Upper lobe of left lung (tissue), 6 donors: Measurements from ENCODE around the gene NDUFB2. TPM values are rescaled to one million over a fixed set of nuclear protein-coding genes. Genes with fewer than 3 reads are reported as not detected.
"Not testable (repeated sequence)": the region's sequence is repeated elsewhere in the genome, so short reads cannot be mapped to it uniquely, and the experiment has no call there.

Experiments
- ATAC-seq, 2 donors: fragments of 200-7000 bp; cut with Tn5 transposase; one replicate each; pipeline ENCODE4 v1.9.1; 2022; ENCODE audit warnings: mild to moderate bottlenecking in 2 of 2, moderate library complexity in 2 of 2; ENCODE audit not compliant: low FRiP score in 2 of 2
- DNase-seq, 2 donors: peaks; one replicate each; pipeline ENCODE4 v3.0.0-alpha.2; 2019 to 2020
- H3K27ac ChIP-seq, 4 donors: fragments of 200-600 bp; sonication (generic); one replicate each; pipeline ENCODE4 v1.5.1; 2016 to 2019
- H3K27me3 ChIP-seq, 4 donors: fragments of 200-600 bp; sonication (generic); one replicate each; pipeline ENCODE4 v1.5.1; 2017 to 2019
- H3K36me3 ChIP-seq, 4 donors: fragments of 200-600 bp; sonication (generic); one replicate each; pipeline ENCODE4 v1.5.1; 2016 to 2019
- H3K4me1 ChIP-seq, 4 donors: fragments of 200-600 bp; sonication (generic); one replicate each; pipeline ENCODE4 v1.5.1; 2018 to 2019
- H3K4me3 ChIP-seq, 4 donors: fragments of 200-600 bp; sonication (generic); one replicate each; pipeline ENCODE4 v1.5.1; 2017 to 2019; ENCODE audit warnings: mild to moderate bottlenecking in 2 of 4, moderate library complexity in 1 of 4
- H3K9me3 ChIP-seq, 4 donors: fragments of 200-600 bp; sonication (generic); one replicate each; pipeline ENCODE4 v1.5.1; 2018 to 2019
- EP300 ChIP-seq, 4 donors: sonication (generic); formaldehyde crosslinking; IDR thresholded peaks; one replicate each; pipeline ENCODE4 v1.5.1; 2017; ENCODE audit warnings: antibody characterized with exemption in 4 of 4, control low read depth in 2 of 4
- POLR2A ChIP-seq, 4 donors: fragments of 450-650 bp; IDR thresholded peaks; one replicate each; pipeline ENCODE4 v1.5.1; 2016 to 2017; ENCODE audit warnings: antibody characterized with exemption in 4 of 4, mild to moderate bottlenecking in 2 of 4
- POLR2AphosphoS5 ChIP-seq, 2 donors: sonication (generic); formaldehyde crosslinking; IDR thresholded peaks; one replicate each; pipeline ENCODE4 v1.5.1; 2017; ENCODE audit warnings: antibody characterized with exemption in 2 of 2
- WGBS, 2 donors: methylation state at CpG; one replicate each; pipeline ENCODE4 v1.1.5; 2017 to 2018; 5-methylcytosine and 5-hydroxymethylcytosine counted together
- total RNA-seq, 6 donors: library from RNA; depleted of rRNA in 4 of 6; stranded (reverse); fragments of >200 nt in 4 of 6; gene quantifications; one replicate each; pipeline versions ENCODE4 v1.1.0 to v1.2.1, GENCODE V29; 2016 to 2021
- TF ChIP-seq, protein P1 (sequence below), 6 experiments: fragments of 450-650 bp in 4 of 6; fragments of 200-600 bp in 2 of 6; sonication (generic) in 2 of 6; IDR thresholded peaks; one replicate each; pipeline ENCODE4 v1.5.1; 2016 to 2019; ENCODE audit warnings: antibody characterized with exemption in 6 of 6
- donor health status: DM: no; HTN: no; CAD: no; lungs with moderate emphysema.
- donor health status: DM: no; HTN: yes; CAD: no; lungs with severe emphysema.

The NDUFB2 gene
- total RNA-seq, 6 donors from 2014 or later = 51.3 to 204 (median 156) TPM

DNA sequence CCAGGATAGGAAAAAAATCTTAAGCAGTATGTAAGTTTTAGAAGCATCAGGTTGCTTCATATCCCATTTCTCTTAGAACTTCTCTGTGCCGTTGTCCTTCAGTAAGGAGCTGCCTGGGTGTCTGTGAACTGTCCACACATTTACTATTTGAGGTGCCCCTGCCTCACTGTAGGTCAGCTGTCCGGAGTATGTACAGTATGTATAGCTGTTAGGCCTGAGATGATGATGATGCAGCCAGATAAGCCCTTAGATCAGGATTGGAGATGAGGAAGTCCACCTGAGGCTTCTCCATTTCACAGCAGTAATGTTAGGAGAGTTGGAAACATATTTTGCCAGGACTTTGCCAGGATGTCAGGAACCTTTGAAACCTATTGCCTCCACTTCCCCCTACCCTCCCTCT lies 7.7 kb downstream of the NDUFB2 start:
- H3K4me3 ChIP-seq = no peak overlapping the region
- H3K4me1 ChIP-seq = no peaks in the 10 kb centered on the region
- TF ChIP-seq POLR2A (IDR thresholded peaks at IDR 0.05) (no peak), POLR2AphosphoS5 (IDR thresholded peaks at IDR 0.05) (no peak), EP300 (IDR thresholded peaks at IDR 0.05) (no peak)
- TF ChIP-seq, protein P1, sequence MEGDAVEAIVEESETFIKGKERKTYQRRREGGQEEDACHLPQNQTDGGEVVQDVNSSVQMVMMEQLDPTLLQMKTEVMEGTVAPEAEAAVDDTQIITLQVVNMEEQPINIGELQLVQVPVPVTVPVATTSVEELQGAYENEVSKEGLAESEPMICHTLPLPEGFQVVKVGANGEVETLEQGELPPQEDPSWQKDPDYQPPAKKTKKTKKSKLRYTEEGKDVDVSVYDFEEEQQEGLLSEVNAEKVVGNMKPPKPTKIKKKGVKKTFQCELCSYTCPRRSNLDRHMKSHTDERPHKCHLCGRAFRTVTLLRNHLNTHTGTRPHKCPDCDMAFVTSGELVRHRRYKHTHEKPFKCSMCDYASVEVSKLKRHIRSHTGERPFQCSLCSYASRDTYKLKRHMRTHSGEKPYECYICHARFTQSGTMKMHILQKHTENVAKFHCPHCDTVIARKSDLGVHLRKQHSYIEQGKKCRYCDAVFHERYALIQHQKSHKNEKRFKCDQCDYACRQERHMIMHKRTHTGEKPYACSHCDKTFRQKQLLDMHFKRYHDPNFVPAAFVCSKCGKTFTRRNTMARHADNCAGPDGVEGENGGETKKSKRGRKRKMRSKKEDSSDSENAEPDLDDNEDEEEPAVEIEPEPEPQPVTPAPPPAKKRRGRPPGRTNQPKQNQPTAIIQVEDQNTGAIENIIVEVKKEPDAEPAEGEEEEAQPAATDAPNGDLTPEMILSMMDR (IDR thresholded peaks at IDR 0.05) = no peak
- no peak overlapping the region for H3K27ac ChIP-seq
- peaks cover 0 to 39% (median 22%) of the 10 kb centered on the region in 4 donors for H3K36me3 ChIP-seq
- WGBS, 2 donors = 72 to 97% methylated on average over 2 of the region's 2 CpGs
- no peaks in the 10 kb centered on the region for H3K9me3 ChIP-seq
- ATAC-seq (no peak), DNase-seq (no peak)
- H3K27me3 ChIP-seq = no peaks in the 10 kb centered on the region

DNA sequence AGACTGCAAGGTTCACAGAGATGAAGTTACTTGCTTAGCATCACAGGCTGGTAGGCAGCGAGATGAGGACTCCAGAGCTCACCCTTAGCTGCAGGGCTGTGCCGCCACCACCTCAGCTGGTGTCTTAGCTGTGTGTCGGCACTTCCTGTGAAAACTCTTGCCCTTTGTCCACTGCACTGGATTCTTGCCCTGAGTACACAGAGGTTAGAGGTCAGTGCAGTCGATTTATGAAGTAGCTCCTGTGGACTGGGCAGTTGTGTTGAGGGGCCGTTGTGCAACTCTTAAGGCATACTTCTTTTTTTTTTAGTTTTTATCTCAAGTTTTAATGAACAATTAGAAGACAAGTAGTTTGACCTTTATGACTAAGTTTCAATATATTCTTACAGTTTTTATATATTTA lies 10.6 kb downstream of the NDUFB2 start:
- DNase-seq (no peak), ATAC-seq (no peak)
- H3K9me3 ChIP-seq = no peaks in the 10 kb centered on the region
- H3K4me3 ChIP-seq = no peak overlapping the region
- TF ChIP-seq POLR2A (IDR thresholded peaks at IDR 0.05) (no peak), EP300 (IDR thresholded peaks at IDR 0.05) (no peak), POLR2AphosphoS5 (IDR thresholded peaks at IDR 0.05) (no peak)
- TF ChIP-seq, protein P1 (IDR thresholded peaks at IDR 0.05) = no peak
- H3K27me3 ChIP-seq = no peaks in the 10 kb centered on the region
- H3K27ac ChIP-seq = no peak overlapping the region
- no peaks in the 10 kb centered on the region for H3K4me1 ChIP-seq
- H3K36me3 ChIP-seq = peaks cover 0 to 39% (median 22%) of the 10 kb centered on the region in 4 donors
- 81 to 83% methylated on average over 5 of the region's 5 CpGs for WGBS, 2 donors

DNA sequence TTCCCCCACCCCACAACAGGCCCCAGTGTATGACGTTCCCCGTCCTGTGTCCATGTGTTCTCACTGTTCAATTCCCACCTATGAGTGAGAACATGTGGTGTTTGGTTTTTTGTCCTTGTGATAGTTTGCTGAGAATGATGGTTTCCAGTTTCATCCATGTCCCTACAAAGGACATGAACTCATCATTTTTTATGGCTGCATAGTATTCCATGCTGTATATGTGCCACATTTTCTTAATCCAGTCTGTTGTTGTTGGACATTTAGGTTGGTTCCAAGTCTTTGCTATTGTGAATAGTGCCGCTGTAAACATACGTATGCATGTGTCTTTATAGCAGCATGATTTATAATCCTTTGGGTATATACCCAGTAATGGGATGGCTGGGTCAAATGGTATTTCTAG lies 12.3 kb downstream of the NDUFB2 start:
- not testable (repeated sequence) for H3K4me1 ChIP-seq, H3K4me3 ChIP-seq, H3K27me3 ChIP-seq, ATAC-seq, H3K27ac ChIP-seq, DNase-seq, H3K9me3 ChIP-seq
- WGBS, 2 donors = 93 to 100% methylated on average over 4 of the region's 4 CpGs
- H3K36me3 ChIP-seq = peaks cover 0 to 30% (median 22%) of the 10 kb centered on the region in 4 donors

DNA sequence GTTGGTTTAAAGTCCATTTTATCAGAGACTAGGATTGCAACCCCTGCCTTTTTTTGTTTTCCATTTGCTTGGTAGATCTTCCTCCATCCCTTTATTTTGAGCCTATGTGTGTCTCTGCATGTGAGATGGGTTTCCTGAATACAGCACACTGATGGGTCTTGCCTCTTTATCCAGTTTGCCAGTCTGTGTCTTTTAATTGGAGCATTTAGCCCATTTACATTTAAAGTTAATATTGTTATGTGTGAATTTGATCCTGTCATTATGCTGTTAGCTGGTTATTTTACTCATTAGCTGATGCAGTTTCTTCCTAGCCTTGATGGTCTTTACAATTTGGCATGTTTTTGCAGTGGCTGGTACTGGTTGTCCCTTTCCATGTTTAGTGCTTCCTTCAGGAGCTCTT lies 15.9 kb downstream of the NDUFB2 start:
- H3K4me1 ChIP-seq, H3K9me3 ChIP-seq, DNase-seq, H3K36me3 ChIP-seq, ATAC-seq, H3K27me3 ChIP-seq, H3K27ac ChIP-seq, H3K4me3 ChIP-seq: not testable (repeated sequence)

DNA sequence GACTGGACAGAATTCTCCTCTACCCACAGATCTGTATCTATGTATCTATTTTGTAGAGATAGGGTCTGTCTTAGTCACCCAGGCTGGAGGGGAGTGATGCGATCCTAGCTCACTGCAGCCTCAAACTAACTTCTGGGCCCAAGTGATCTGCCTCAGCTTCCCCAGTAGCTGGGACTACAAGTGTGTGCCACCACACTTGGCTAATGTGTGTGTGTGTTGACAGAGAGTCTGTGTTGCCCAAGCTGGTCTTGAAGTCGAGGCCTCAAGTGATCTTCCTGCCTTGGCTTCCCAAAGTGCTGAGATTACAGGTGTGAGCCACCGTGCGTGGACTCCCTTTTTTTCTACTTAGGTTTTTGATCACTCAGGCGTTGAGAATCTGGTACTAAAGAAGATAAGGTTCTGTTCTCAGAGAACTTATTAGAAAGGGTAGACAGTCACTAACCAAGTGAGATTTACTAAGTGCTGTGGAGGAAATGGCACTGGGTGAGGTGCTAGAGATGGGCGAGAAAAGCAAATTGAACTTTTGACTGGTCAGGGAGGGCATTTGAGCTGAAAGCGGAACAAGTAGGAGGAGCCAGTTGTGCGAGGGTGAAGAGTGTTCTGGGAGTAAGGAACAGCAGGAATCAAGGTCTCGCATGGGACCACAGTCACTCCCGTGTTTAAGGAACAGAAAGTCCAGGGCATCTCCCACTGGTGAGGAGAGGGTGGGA lies 18.0 kb downstream of the NDUFB2 start:
- H3K27me3 ChIP-seq = no peaks in the 10 kb centered on the region
- WGBS, 2 donors = 89 to 92% methylated on average over 9 to 10 of the region's 10 CpGs

More for the DNA sequence above, 18.0 kb downstream of the NDUFB2 start:
- TF ChIP-seq, protein P1 (IDR thresholded peaks at IDR 0.05) = no peak
- TF ChIP-seq POLR2A (IDR thresholded peaks at IDR 0.05) = no peak
- no peak for TF ChIP-seq POLR2AphosphoS5 (IDR thresholded peaks at IDR 0.05)
- TF ChIP-seq EP300 (IDR thresholded peaks at IDR 0.05) = no peak
- DNase-seq (no peak), ATAC-seq (no peak)
- Histone ChIP-seq H3K4me1 (peaks cover 0 to 5% (median 1%) of the 10 kb centered on the region in 4 donors), H3K36me3 (peaks cover 0 to 6% (median 0%) of the 10 kb centered on the region in 4 donors), H3K27ac (no peak overlapping the region), H3K9me3 (no peaks in the 10 kb centered on the region), H3K4me3 (no peak overlapping the region)
